ENCODE results near the gene PCBD1. TPM values are rescaled to one million over a fixed set of nuclear protein-coding genes. Genes with fewer than 3 reads are reported as not detected.

PCBD1 gene
- total and polyA plus RNA-seq, 4 experiments from 2014 or later = 12.4 to 22.5 (median 18.0) TPM

DNA sequence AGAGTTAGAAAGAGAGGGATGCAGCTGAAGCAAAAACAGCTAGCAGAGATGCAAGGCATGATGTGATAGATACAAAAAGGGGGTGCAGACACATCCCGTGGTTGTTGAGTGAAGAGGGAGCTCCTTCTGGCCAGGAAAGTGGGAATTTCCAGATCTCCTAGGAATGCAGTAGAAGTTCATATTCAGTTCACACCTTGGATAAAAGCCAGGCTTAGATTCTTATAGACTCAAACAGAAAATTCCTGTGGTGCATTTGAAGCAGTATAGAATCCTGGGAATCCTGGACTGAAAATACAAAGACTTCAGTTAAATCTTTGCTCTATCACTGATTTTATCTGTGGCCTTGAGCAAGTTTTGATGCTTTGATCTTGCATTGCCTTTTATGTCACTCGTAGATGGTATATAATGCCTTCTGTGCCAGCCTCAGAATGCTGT lies 38.8 kb downstream of the PCBD1 start:
- peaks cover 19% of the 10 kb centered on the region for H3K36me3 ChIP-seq (ENCODE audit: insufficient read depth, low read length)
- DNase-seq = no peak

DNA sequence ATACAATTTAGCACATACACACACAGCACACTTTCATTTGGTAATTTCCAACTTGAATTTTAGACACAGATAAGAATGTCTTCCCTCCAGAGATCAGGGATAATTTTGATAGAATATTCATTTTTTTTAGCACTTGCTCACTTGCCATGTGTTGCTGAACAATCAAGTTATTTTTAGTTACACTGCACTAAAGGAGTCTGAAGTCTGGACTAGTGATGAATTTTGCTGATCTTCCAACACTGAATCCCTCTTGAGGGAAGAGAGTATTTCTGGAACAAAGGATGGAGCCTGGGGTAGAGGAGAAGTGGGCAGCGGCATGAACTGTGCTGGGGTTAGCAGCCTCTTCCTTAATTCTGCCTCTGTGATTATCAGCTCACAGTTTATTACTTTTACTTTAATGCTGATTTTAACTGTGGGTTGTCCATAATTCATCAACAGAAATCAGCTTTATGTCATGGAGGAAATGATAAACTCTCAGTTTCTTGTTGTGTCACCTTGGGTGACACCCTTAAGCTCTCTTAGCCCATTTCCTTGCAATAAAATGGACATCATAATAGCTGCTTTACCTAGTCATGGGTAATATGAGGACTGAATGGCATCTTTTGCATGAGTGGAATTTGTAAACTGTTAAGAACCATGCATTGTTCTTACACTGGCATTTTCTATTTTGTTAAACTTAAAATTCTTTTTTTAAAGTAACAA lies 40.6 kb downstream of the PCBD1 start:
- Mint-ChIP-seq H3K27ac (peak overlapping the region in 1 of 7 donors; percentile 12), H3K27me3 (no peaks in the 10 kb centered on the region), H3K4me3 (no peak overlapping the region), H3K4me1 (peaks cover 6 to 16% (median 11%) of the 10 kb centered on the region in 4 donors), H3K36me3 (peaks cover 57 to 68% of the 10 kb centered on the region in 2 donors), H3K9me3 (no peaks in the 10 kb centered on the region)
- Histone ChIP-seq H3K36me3 (ENCODE audit: insufficient read depth, low read length) (peaks cover 15% of the 10 kb centered on the region), H3K4me3 (ENCODE audit: low read length in 2 of 2) (no peak overlapping the region), H3K4me1 (ENCODE audit: insufficient read depth, low read length) (no peaks in the 10 kb centered on the region), H3K9me3 (ENCODE audit: control insufficient read depth in 1 of 2, low read length in 2 of 2) (no peaks in the 10 kb centered on the region), H3K27ac (ENCODE audit: low read depth, low read length) (no peak overlapping the region), H3K27me3 (ENCODE audit: insufficient read depth, low read length) (no peaks in the 10 kb centered on the region)
- POLR2A ChIA-PET (ENCODE audit: partially characterized antibody) = no interaction called here
- intact Hi-C loops (cut with micrococcal nuclease) = no loop called here
- no peak for DNase-seq
- CTCF ChIA-PET (ENCODE audit: partially characterized antibody) = no interaction called here

More for the DNA sequence above, 38.8 kb downstream of the PCBD1 start:
- H3K27me3 ChIP-seq (ENCODE audit: insufficient read depth, low read length) = no peaks in the 10 kb centered on the region
- Mint-ChIP-seq H3K27ac (peak overlapping the region in 2 of 7 donors; percentile 1 to 67), H3K4me3 (no peak overlapping the region), H3K9me3 (no peaks in the 10 kb centered on the region), H3K36me3 (peaks cover 54 to 68% of the 10 kb centered on the region in 2 donors), H3K27me3 (no peaks in the 10 kb centered on the region), H3K4me1 (peaks cover 0 to 11% (median 7%) of the 10 kb centered on the region in 4 donors)
- ChIA-PET POLR2A (ENCODE audit: partially characterized antibody) (no interaction called here), CTCF (ENCODE audit: partially characterized antibody) (interaction anchor here (1.1 kb wide), 1 partner anchor 33 kb away, joined by 4 read pairs; no protein-coding TSS in a partner anchor)
- no peak overlapping the region for H3K4me3 ChIP-seq (ENCODE audit: low read length in 2 of 2)
- no peaks in the 10 kb centered on the region for H3K4me1 ChIP-seq (ENCODE audit: insufficient read depth, low read length)
- intact Hi-C loops (cut with micrococcal nuclease) = no loop called here
- H3K27ac ChIP-seq (ENCODE audit: low read depth, low read length) = no peak overlapping the region
- H3K9me3 ChIP-seq (ENCODE audit: control insufficient read depth in 1 of 2, low read length in 2 of 2) = no peaks in the 10 kb centered on the region

DNA sequence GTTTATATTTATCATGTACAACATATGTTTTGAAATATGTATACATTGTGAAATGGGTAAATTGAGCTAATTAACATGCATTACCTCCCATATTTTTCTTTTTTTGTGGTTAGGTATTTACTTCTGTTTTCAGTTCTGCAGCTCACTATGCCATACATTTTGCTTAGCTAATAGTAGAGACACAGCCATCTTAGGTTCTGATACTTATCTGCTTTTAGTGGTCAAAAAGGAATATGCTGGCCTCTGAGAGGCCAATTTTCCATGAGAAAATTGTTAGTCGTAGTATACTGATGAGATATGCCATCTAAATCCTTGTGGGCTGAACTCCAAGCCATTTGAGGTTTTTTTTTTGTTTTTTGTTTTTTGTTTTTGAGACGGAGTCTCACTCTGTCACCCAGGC lies 41.6 kb downstream of the PCBD1 start:
- Histone ChIP-seq H3K27me3 (ENCODE audit: insufficient read depth, low read length) (no peaks in the 10 kb centered on the region), H3K9me3 (ENCODE audit: control insufficient read depth in 1 of 2, low read length in 2 of 2) (no peaks in the 10 kb centered on the region), H3K36me3 (ENCODE audit: insufficient read depth, low read length) (peaks cover 15% of the 10 kb centered on the region), H3K4me3 (ENCODE audit: low read length in 2 of 2) (no peak overlapping the region), H3K4me1 (ENCODE audit: insufficient read depth, low read length) (no peaks in the 10 kb centered on the region), H3K27ac (ENCODE audit: low read depth, low read length) (no peak overlapping the region)
- ChIA-PET CTCF (ENCODE audit: partially characterized antibody) (interaction anchor here (2.0 kb wide), 1 partner anchor 30 kb away, joined by 6 read pairs; no protein-coding TSS in a partner anchor), POLR2A (ENCODE audit: partially characterized antibody) (no interaction called here)
- Mint-ChIP-seq H3K27me3 (no peaks in the 10 kb centered on the region), H3K4me1 (peaks cover 7 to 16% (median 11%) of the 10 kb centered on the region in 4 donors), H3K36me3 (peaks cover 58 to 62% of the 10 kb centered on the region in 2 donors), H3K9me3 (no peaks in the 10 kb centered on the region), H3K27ac (no peak overlapping the region), H3K4me3 (no peak overlapping the region)
- intact Hi-C loops (cut with micrococcal nuclease) = no loop called here
- no peak for DNase-seq

DNA sequence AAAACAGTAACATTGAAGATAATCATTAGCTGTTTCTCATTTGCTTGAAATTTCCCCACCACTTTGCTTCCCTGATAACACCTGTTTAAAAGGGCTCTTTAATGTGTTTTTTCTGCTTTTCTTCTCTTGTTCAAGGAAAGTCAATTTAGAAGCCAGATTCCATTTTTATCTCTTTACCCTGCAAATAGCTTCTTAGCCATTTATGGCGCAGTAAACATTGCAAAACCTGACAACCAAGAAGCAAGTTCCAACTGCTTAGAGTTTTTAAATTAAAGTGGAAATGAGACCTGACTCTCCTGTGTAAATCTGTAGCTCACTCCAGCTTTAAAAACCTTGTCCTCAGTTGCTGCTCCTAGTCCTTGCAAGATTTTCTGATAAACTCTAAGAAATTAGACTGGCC lies 42.5 kb downstream of the PCBD1 start:
- Mint-ChIP-seq H3K27ac (no peak overlapping the region), H3K4me3 (no peak overlapping the region), H3K36me3 (peaks cover 57 to 59% of the 10 kb centered on the region in 2 donors), H3K9me3 (no peaks in the 10 kb centered on the region), H3K4me1 (peaks cover 7 to 16% (median 12%) of the 10 kb centered on the region in 4 donors), H3K27me3 (no peaks in the 10 kb centered on the region)
- Histone ChIP-seq H3K36me3 (ENCODE audit: insufficient read depth, low read length) (peaks cover 8% of the 10 kb centered on the region), H3K4me3 (ENCODE audit: low read length in 2 of 2) (no peak overlapping the region), H3K27ac (ENCODE audit: low read depth, low read length) (no peak overlapping the region), H3K27me3 (ENCODE audit: insufficient read depth, low read length) (no peaks in the 10 kb centered on the region), H3K4me1 (ENCODE audit: insufficient read depth, low read length) (no peaks in the 10 kb centered on the region), H3K9me3 (ENCODE audit: control insufficient read depth in 1 of 2, low read length in 2 of 2) (no peaks in the 10 kb centered on the region)
- intact Hi-C loops (cut with micrococcal nuclease) = no loop called here
- POLR2A ChIA-PET (ENCODE audit: partially characterized antibody) = no interaction called here
- no peak for DNase-seq
- CTCF ChIA-PET (ENCODE audit: partially characterized antibody) = interaction anchor here (2.0 kb wide), 1 partner anchor 29 kb away, joined by 6 read pairs; no protein-coding TSS in a partner anchor

DNA sequence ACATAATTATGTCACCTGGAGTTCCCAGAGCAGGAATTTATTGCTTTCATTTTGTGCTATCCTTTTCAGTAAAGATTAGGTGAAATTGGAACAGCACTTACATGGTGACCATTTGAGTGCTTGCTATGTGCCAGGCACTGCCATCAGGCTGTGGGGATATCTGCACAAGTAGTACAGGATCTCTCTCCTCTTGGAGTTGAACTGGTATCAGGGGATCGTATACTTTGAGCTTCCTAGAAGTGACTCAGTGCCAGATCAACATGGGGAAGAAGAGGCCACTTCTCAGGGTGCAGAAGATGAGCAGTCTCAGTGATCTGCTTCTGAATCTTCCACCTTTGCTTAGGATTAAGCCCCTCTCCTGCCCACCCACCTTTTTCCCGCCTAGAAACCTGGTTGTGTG lies 43.1 kb downstream of the PCBD1 start:
- Mint-ChIP-seq H3K9me3 (no peaks in the 10 kb centered on the region), H3K36me3 (peaks cover 54 to 58% of the 10 kb centered on the region in 2 donors), H3K4me3 (no peak overlapping the region), H3K27me3 (no peaks in the 10 kb centered on the region), H3K27ac (peak overlapping the region in 1 of 7 donors; percentile 6), H3K4me1 (peaks cover 7 to 17% (median 13%) of the 10 kb centered on the region in 4 donors)
- CTCF ChIA-PET (ENCODE audit: partially characterized antibody) = interaction anchor here (2.0 kb wide), 1 partner anchor 28 kb away, joined by 6 read pairs; no protein-coding TSS in a partner anchor
- no peaks in the 10 kb centered on the region for H3K4me1 ChIP-seq (ENCODE audit: insufficient read depth, low read length)
- H3K9me3 ChIP-seq (ENCODE audit: control insufficient read depth in 1 of 2, low read length in 2 of 2) = no peaks in the 10 kb centered on the region
- H3K27me3 ChIP-seq (ENCODE audit: insufficient read depth, low read length) = no peaks in the 10 kb centered on the region
- intact Hi-C loops (cut with micrococcal nuclease) = no loop called here
- H3K27ac ChIP-seq (ENCODE audit: low read depth, low read length) = no peak overlapping the region
- no peak overlapping the region for H3K4me3 ChIP-seq (ENCODE audit: low read length in 2 of 2)
- POLR2A ChIA-PET (ENCODE audit: partially characterized antibody) = no interaction called here
- no peak for DNase-seq
- peaks cover 8% of the 10 kb centered on the region for H3K36me3 ChIP-seq (ENCODE audit: insufficient read depth, low read length)

DNA sequence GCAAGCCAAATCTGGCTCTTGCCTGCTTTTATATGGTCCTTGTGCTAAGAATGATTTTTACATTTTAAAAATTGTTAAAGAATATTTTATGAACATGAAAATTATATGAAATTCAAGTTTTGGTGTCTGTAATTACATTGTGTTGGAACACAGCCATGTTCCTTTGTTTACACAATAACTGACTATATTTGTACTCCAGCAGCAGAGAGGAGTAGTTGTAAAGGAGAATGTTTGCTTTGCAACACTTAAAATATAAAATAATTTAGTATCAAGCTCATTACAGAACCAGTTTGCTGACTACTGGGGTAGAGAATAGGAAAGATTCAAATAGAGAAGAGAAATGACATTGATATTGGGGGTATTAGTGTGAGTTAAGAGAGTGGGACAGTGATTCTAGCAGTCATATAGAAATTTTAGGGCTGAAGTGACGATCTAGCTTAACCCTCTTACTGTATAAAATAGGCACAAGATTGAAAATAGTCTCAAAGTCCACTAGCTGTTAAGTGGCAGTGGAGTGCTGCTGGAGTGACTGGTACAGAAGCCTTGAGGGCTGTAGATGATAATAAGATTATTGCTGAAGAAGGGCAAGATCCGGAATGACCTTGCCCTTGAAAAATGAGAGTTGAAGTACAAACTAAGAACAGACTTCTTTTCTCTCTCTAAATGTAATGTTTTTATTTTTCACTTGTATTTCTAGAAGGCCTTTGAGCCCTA lies 44.4 kb downstream of the PCBD1 start:
- peaks cover 8% of the 10 kb centered on the region for H3K36me3 ChIP-seq (ENCODE audit: insufficient read depth, low read length)
- no peak overlapping the region for H3K4me3 ChIP-seq (ENCODE audit: low read length in 2 of 2)
- Mint-ChIP-seq H3K36me3 (peaks cover 47 to 61% of the 10 kb centered on the region in 2 donors), H3K27me3 (no peaks in the 10 kb centered on the region), H3K9me3 (no peaks in the 10 kb centered on the region), H3K4me1 (peaks cover 7 to 14% (median 12%) of the 10 kb centered on the region in 4 donors), H3K27ac (peak overlapping the region in 1 of 7 donors; percentile 58), H3K4me3 (no peak overlapping the region)
- intact Hi-C loops (cut with micrococcal nuclease) = no loop called here
- ChIA-PET POLR2A (ENCODE audit: partially characterized antibody) (no interaction called here), CTCF (ENCODE audit: partially characterized antibody) (no interaction called here)
- no peak for DNase-seq
- H3K27ac ChIP-seq (ENCODE audit: low read depth, low read length) = no peak overlapping the region
- no peaks in the 10 kb centered on the region for H3K4me1 ChIP-seq (ENCODE audit: insufficient read depth, low read length)
- no peaks in the 10 kb centered on the region for H3K9me3 ChIP-seq (ENCODE audit: control insufficient read depth in 1 of 2, low read length in 2 of 2)
- H3K27me3 ChIP-seq (ENCODE audit: insufficient read depth, low read length) = no peaks in the 10 kb centered on the region

DNA sequence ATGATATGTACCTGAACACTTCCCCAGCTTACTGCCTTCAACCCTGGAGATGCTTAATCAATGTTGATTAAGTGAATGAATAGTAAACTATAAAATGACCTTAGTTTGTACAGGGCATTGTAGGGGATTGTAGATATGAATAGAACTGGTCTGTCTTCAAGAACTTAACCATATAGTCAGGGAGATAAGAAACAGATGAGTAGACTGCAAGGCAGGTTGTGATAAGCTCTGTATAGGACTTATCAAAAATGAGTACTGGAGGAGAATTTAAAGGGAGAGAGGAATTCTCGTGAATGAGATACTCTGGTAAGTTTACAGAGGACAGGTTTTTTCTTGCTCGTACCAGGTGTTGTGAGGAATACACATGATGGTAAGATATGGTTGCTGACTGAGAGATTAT lies 45.0 kb downstream of the PCBD1 start:
- peaks cover 46 to 59% of the 10 kb centered on the region in 2 donors for H3K36me3 Mint-ChIP-seq
- H3K27me3 Mint-ChIP-seq = no peaks in the 10 kb centered on the region
- H3K9me3 Mint-ChIP-seq = no peaks in the 10 kb centered on the region
- H3K9me3 ChIP-seq (ENCODE audit: control insufficient read depth in 1 of 2, low read length in 2 of 2) = no peaks in the 10 kb centered on the region
- ChIA-PET POLR2A (ENCODE audit: partially characterized antibody) (no interaction called here), CTCF (ENCODE audit: partially characterized antibody) (no interaction called here)
- H3K27me3 ChIP-seq (ENCODE audit: insufficient read depth, low read length) = no peaks in the 10 kb centered on the region
- intact Hi-C loops (cut with micrococcal nuclease) = no loop called here
- no peak overlapping the region for H3K27ac ChIP-seq (ENCODE audit: low read depth, low read length)
- no peak overlapping the region for H3K4me3 ChIP-seq (ENCODE audit: low read length in 2 of 2)
- DNase-seq = no peak
- H3K27ac Mint-ChIP-seq = no peak overlapping the region
- peaks cover 7 to 13% (median 11%) of the 10 kb centered on the region in 4 donors for H3K4me1 Mint-ChIP-seq
- H3K4me3 Mint-ChIP-seq = no peak overlapping the region
- peaks cover 8% of the 10 kb centered on the region for H3K36me3 ChIP-seq (ENCODE audit: insufficient read depth, low read length)
- H3K4me1 ChIP-seq (ENCODE audit: insufficient read depth, low read length) = no peaks in the 10 kb centered on the region
